Transverse colon (tissue), 4 donors: Measurements from ENCODE around the gene TYMP. TPM values are rescaled to one million over a fixed set of nuclear protein-coding genes. Genes with fewer than 3 reads are reported as not detected.

Experiments
- DNase-seq: peaks from one replicate; pipeline ENCODE4 v3.0.0-alpha.2; 2019
- H3K27ac ChIP-seq, 4 donors: fragments of 200-600 bp; sonication (generic); 2 replicates each; pipeline ENCODE4 v1.5.1; 2016 to 2018; ENCODE audit warnings: inconsistent platforms in 4 of 4
- H3K27me3 ChIP-seq: fragments of 200-600 bp; sonication (generic); 2 replicates; pipeline ENCODE4 v1.5.1; 2017; ENCODE audit warnings: inconsistent platforms
- H3K36me3 ChIP-seq, 4 donors: fragments of 200-600 bp; sonication (generic); 2 replicates each; pipeline ENCODE4 v1.5.1; 2017 to 2019; ENCODE audit warnings: inconsistent platforms in 4 of 4
- H3K4me1 ChIP-seq, 4 donors: fragments of 200-600 bp; sonication (generic); 2 replicates each; pipeline ENCODE4 v1.5.1; 2017 to 2020; ENCODE audit warnings: inconsistent platforms in 4 of 4
- H3K4me3 ChIP-seq, 4 donors: fragments of 200-600 bp; sonication (generic); 1 replicate in 1 of 4; 2 replicates in 3 of 4; pipeline versions ENCODE4 v1.5.1 to v1.6.1; 2017 to 2019; ENCODE audit warnings: inconsistent platforms in 4 of 4
- H3K9me3 ChIP-seq, 2 donors: fragments of 200-600 bp; sonication (generic); 2 replicates each; pipeline ENCODE4 v1.5.1; 2017 to 2019; ENCODE audit warnings: inconsistent platforms in 2 of 2
- EP300 ChIP-seq: sonication (generic); formaldehyde crosslinking; IDR thresholded peaks from one replicate; pipeline ENCODE4 v1.6.1; 2017; ENCODE audit warnings: antibody characterized with exemption, low read depth
- POLR2A ChIP-seq: fragments of 450-650 bp; IDR thresholded peaks from one replicate; pipeline ENCODE4 v1.6.1; 2016; ENCODE audit warnings: antibody characterized with exemption, mild to moderate bottlenecking, moderate library complexity
- POLR2AphosphoS5 ChIP-seq, 3 donors: sonication (generic); formaldehyde crosslinking; IDR thresholded peaks; one replicate each; pipeline ENCODE4 v1.6.1; 2016; ENCODE audit warnings: antibody characterized with exemption in 3 of 3
- WGBS, 2 donors: methylation state at CpG; one replicate each; pipeline ENCODE4 v1.1.5; 2018; ENCODE audit warnings: low coverage in 1 of 2; 5-methylcytosine and 5-hydroxymethylcytosine counted together
- in situ Hi-C, 4 donors: fragments of 200-750 bp; cut with MboI; loops; one replicate each; pipeline versions ENCODE4 v1.15.0 to v1.15.1; 2017; ENCODE audit warnings: low sequenced_read_pairs in 3 of 4, low pct_ligation_motif_present in 1 of 4, low pct_unique_long_range_greater_than_20kb in 1 of 4
- intact Hi-C: fragments of 100-400 bp; cut with DNase I; formaldehyde crosslinking; loops from one replicate; pipeline ENCODE4 v1.15.1; 2023; ENCODE audit warnings: low total_unique reads
- total RNA-seq, 4 donors: library from RNA; depleted of rRNA; stranded (reverse); fragments of >200 nt; gene quantifications; one replicate each; pipeline ENCODE4 v1.1.0, GENCODE V29; 2016
- TF ChIP-seq, protein P1 (sequence below), 5 experiments: fragments of 200-600 bp in 3 of 5; fragments of 450-650 bp in 2 of 5; sonication (generic) in 3 of 5; IDR thresholded peaks; 1 replicate in 2 of 5; 2 replicates in 3 of 5; pipeline ENCODE4 v1.5.1; 2016 to 2017; ENCODE audit warnings: antibody characterized with exemption in 5 of 5, inconsistent platforms in 3 of 5, mild to moderate bottlenecking in 2 of 5, moderate library complexity in 1 of 5

TYMP gene
- total RNA-seq, 4 donors from 2014 or later = 27.5 to 60.7 (median 32.2) TPM

DNA sequence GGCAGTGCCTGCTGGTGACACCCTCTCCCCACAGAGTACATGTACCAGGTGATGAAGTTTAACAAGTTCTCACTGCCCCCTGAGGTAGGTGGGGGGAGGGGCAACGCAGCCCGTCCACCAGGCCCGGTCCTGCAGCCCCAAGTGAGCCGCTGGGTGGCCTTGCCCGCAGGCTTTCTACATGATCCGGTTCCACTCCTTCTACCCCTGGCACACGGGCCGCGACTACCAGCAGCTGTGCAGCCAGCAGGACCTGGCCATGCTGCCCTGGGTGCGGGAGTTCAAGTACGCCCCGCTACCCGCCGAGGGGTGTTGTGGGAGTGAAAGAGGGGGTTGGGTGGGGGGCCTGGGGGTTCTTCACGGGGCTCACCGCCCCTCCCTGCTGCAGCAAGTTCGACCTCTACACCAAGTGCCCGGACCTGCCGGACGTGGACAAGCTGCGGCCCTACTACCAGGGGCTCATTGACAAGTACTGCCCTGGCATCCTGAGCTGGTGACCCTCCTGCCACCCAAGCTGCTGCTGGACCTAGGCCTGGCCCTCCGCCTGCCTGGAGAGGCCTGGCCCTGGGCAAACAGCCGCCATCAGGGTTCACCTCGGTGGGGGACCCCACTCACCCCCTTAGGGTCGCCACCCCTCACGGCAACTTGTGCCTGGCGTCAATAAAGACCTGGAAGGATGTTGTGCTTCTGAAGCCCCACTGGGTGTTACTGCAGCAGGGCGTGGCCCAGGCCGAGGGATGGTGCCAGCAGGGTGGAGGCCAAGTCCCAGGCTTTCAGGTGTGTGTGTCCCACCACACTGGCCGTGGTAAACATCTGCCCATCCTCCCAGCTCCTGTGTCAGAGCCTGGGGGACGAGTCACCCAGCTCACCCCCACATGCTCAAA is 40.2 kb downstream of the TYMP start:
- Histone ChIP-seq H3K36me3 (no peaks in the 10 kb centered on the region), H3K27me3 (no peaks in the 10 kb centered on the region), H3K4me1 (peaks cover 0 to 3% (median 1%) of the 10 kb centered on the region in 4 donors), H3K4me3 (no peak overlapping the region), H3K9me3 (no peaks in the 10 kb centered on the region), H3K27ac (no peak overlapping the region)
- no peak for DNase-seq
- WGBS, 2 donors = 80% methylated on average over 26 of the region's 31 CpGs; no CpG with 5 or more reads in 1 of the 2 donors
- TF ChIP-seq, protein P1, sequence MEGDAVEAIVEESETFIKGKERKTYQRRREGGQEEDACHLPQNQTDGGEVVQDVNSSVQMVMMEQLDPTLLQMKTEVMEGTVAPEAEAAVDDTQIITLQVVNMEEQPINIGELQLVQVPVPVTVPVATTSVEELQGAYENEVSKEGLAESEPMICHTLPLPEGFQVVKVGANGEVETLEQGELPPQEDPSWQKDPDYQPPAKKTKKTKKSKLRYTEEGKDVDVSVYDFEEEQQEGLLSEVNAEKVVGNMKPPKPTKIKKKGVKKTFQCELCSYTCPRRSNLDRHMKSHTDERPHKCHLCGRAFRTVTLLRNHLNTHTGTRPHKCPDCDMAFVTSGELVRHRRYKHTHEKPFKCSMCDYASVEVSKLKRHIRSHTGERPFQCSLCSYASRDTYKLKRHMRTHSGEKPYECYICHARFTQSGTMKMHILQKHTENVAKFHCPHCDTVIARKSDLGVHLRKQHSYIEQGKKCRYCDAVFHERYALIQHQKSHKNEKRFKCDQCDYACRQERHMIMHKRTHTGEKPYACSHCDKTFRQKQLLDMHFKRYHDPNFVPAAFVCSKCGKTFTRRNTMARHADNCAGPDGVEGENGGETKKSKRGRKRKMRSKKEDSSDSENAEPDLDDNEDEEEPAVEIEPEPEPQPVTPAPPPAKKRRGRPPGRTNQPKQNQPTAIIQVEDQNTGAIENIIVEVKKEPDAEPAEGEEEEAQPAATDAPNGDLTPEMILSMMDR (IDR thresholded peaks at IDR 0.05) = no peak
- TF ChIP-seq POLR2AphosphoS5 (IDR thresholded peaks at IDR 0.05) (no peak), EP300 (no peak), POLR2A (no peak)
- in situ Hi-C loops (loop anchor here in 1 of 4 donors (10.0 kb wide), 1 partner anchor 225 kb away; the partner anchor contains the start of gene MAPK12), intact Hi-C loops (no loop called here)

DNA sequence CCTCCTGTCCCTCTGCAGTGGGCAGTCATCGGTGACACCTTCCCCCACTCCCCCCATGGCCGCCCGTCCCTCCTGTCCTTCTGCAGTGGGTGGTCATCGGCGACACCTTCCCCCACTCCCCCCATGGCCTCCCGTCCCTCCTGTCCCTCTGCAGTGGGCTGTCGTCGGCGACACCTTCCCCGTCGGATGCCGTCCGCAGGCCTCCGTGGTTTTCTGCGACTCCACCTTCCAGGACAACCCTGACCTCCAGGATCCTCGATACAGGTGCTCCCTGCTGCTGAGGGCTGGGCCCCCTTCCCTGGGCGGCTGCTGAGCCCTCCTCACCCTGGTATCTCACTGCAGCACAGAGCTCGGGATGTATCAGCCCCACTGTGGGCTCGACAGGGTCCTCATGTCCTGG is 40.9 kb downstream of the TYMP start:
- no peak for DNase-seq
- intact Hi-C loops (no loop called here), in situ Hi-C loops (no loop called here)
- WGBS, 2 donors = 83 to 84% methylated on average over 12 to 19 of the region's 19 CpGs
- TF ChIP-seq EP300 (no peak), POLR2AphosphoS5 (IDR thresholded peaks at IDR 0.05) (no peak), POLR2A (no peak)
- TF ChIP-seq, protein P1 (IDR thresholded peaks at IDR 0.05) = no peak
- Histone ChIP-seq H3K27ac (no peak overlapping the region), H3K36me3 (no peaks in the 10 kb centered on the region), H3K4me1 (peaks cover 5 to 10% (median 8%) of the 10 kb centered on the region in 4 donors), H3K4me3 (no peak overlapping the region), H3K9me3 (no peaks in the 10 kb centered on the region), H3K27me3 (no peaks in the 10 kb centered on the region)

DNA sequence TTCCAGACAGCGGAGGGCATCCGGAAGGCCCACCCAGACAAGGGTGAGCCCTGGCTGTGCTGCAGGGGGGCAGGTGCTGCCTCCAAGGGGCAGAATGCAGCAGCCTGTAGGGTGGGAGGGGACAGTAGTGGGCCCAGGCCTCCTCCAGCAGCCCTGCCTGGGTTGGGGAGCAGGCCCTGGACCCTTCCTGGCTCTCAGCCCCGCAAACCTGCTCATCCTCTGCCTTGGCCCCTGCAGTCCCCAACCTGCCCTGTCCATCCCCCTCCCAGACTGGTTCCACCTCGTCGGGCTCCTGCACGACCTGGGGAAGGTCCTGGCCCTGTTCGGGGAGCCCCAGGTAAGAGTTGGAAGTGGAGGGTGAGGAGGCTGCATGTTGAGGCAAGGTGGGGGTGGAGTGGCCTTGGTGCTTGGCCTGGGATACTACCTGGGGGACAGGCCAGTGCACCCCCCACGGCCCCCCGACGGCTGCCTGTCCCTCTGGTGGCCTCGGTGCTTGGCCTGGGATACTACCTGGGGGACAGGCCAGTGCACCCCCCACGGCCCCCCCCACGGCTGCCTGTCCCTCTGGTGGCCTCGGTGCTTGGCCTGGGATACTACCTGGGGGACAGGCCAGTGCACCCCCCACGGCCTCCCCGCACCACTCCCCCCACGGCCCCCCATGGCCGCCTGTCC is 41.7 kb downstream of the TYMP start:
- H3K9me3 ChIP-seq = no peaks in the 10 kb centered on the region
- no peak for DNase-seq
- intact Hi-C loops (no loop called here), in situ Hi-C loops (no loop called here)
- H3K4me1 ChIP-seq = peaks cover 5 to 12% (median 10%) of the 10 kb centered on the region in 4 donors
- H3K27ac ChIP-seq = no peak overlapping the region
- peaks cover under 1% of the 10 kb centered on the region for H3K27me3 ChIP-seq
- no peaks in the 10 kb centered on the region for H3K36me3 ChIP-seq
- H3K4me3 ChIP-seq = no peak overlapping the region
- TF ChIP-seq, protein P1 (IDR thresholded peaks at IDR 0.05) = no peak
- no peak for TF ChIP-seq POLR2AphosphoS5 (IDR thresholded peaks at IDR 0.05)
- no peak for TF ChIP-seq EP300
- TF ChIP-seq POLR2A = no peak
- 88% methylated on average over 10 of the region's 18 CpGs; no CpG with 5 or more reads in 1 of the 2 donors for WGBS, 2 donors

DNA sequence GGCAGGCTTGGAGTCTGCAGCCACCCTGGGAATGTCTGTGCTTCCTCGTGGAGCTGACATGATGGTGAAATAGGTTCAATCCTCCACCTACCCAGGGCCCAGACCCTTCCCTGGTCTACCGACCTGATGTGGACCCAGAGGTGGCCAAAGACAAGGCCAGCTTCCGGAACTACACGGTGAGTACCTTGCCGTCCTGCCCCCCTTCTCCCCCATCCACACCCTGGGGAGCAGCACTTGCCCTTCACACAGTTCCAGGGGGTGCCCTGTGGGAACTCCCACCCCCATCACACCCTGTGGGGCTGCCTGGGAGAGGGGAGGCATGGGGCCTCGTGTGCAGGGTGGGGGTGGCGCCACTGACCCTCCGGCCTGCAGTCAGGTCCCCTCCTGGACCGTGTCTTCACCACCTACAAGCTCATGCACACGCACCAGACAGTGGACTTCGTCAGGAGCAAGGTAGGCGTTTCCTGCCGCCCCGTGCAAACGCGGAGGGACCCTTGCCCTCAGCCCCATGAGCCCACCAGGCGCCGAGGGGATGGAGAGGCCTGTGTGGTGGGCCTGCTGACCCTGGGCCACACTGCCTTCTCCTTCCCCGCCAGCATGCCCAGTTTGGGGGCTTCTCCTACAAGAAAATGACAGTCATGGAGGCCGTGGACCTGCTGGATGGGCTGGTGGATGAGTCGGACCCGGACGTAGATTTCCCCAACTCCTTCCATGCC is 42.4 kb downstream of the TYMP start:
- peaks cover 5 to 12% (median 10%) of the 10 kb centered on the region in 4 donors for H3K4me1 ChIP-seq
- no peak overlapping the region for H3K27ac ChIP-seq
- in situ Hi-C loops = no loop called here
- intact Hi-C loops = no loop called here
- DNase-seq = no peak
- TF ChIP-seq POLR2A (no peak), POLR2AphosphoS5 (IDR thresholded peaks at IDR 0.05) (no peak)
- TF ChIP-seq, protein P1 (IDR thresholded peaks at IDR 0.05) = no peak
- no peak overlapping the region for H3K4me3 ChIP-seq
- 84% methylated on average over 23 of the region's 23 CpGs; no CpG with 5 or more reads in 1 of the 2 donors for WGBS, 2 donors
- no peaks in the 10 kb centered on the region for H3K36me3 ChIP-seq
- no peaks in the 10 kb centered on the region for H3K9me3 ChIP-seq
- peaks cover 7% of the 10 kb centered on the region for H3K27me3 ChIP-seq
